Natural killer cell (primary cell): Measurements from ENCODE around the gene VWC2L. TPM values are rescaled to one million over a fixed set of nuclear protein-coding genes. Genes with fewer than 3 reads are reported as not detected.

Experiments
- ATAC-seq, 3 donors: fragments of 150-1000 bp in 2 of 3; fragments of 200-7000 bp in 1 of 3; cut with Tn5 transposase; 1 replicate in 1 of 3; 2 replicates in 2 of 3; pipeline ENCODE4 v1.10.0; 2021; ENCODE audit warnings: mild to moderate bottlenecking in 2 of 3, moderate library complexity in 2 of 3
- DNase-seq, 2 donors: peaks; one replicate each; pipeline versions ENCODE4 v3.0.0 to v3.0.0-alpha.2; 2013 to 2021; ENCODE audit warnings: mixed read lengths in 1 of 2
- H3K27ac ChIP-seq: one replicate; pipeline ENCODE4 v1.5.1; 2013; ENCODE audit warnings: mild to moderate bottlenecking, low read length
- H3K27me3 ChIP-seq: one replicate; pipeline ENCODE4 v1.6.1; 2013; ENCODE audit warnings: low read length; ENCODE audit not compliant: control insufficient read depth, insufficient read depth
- H3K36me3 ChIP-seq: one replicate; pipeline ENCODE4 v1.6.1; 2013; ENCODE audit warnings: low read length; ENCODE audit not compliant: control insufficient read depth, insufficient read depth
- H3K4me1 ChIP-seq: one replicate; pipeline ENCODE4 v1.6.1; 2013; ENCODE audit warnings: low read length; ENCODE audit not compliant: control insufficient read depth, insufficient read depth
- H3K4me3 ChIP-seq: one replicate; pipeline ENCODE4 v1.5.1; 2013; ENCODE audit warnings: low read length
- H3K9me3 ChIP-seq: one replicate; pipeline ENCODE4 v1.6.1; 2013; ENCODE audit warnings: low read length; ENCODE audit not compliant: control insufficient read depth, insufficient read depth
- H3K27ac Mint-ChIP-seq, 2 donors: one replicate each; pipeline ENCODE4 v1.8.0; 2022; ENCODE audit warnings: mild to moderate bottlenecking in 2 of 2, mixed read lengths in 2 of 2, moderate library complexity in 1 of 2
- H3K27me3 Mint-ChIP-seq, 2 donors: one replicate each; pipeline ENCODE4 v1.8.0; 2022; ENCODE audit warnings: low read depth in 2 of 2, mixed read lengths in 2 of 2
- H3K36me3 Mint-ChIP-seq: one replicate; pipeline ENCODE4 v1.8.0; 2022; ENCODE audit warnings: mixed read lengths
- H3K4me1 Mint-ChIP-seq, 2 donors: one replicate each; pipeline ENCODE4 v1.8.0; 2022; ENCODE audit warnings: mixed read lengths in 2 of 2
- H3K4me3 Mint-ChIP-seq: one replicate; pipeline ENCODE4 v1.8.0; 2022; ENCODE audit warnings: mild to moderate bottlenecking, moderate library complexity, mixed read lengths
- H3K9me3 Mint-ChIP-seq, 2 donors: one replicate each; pipeline ENCODE4 v1.8.0; 2022; ENCODE audit warnings: mixed read lengths in 2 of 2
- WGBS: methylation state at CpG from one replicate; pipeline ENCODE4 v1.1.7; 2013; ENCODE audit warnings: missing lambda C conversion rate; ENCODE audit not compliant: insufficient coverage; 5-methylcytosine and 5-hydroxymethylcytosine counted together
- intact Hi-C: fragments of 100-400 bp; cut with micrococcal nuclease; formaldehyde crosslinking; loops from one replicate; pipeline ENCODE4 v1.14.2; 2022
- total RNA-seq, 4 donors: library from RNA; stranded (reverse); fragments of 120-200 nt in 1 of 4; gene quantifications; one replicate each; pipeline versions ENCODE4 v1.2.3 to v1.2.4, GENCODE V29; 2013 to 2022
- TF ChIP-seq, protein P1 (sequence below): fragments of 200-600 bp; IDR thresholded peaks from one replicate; pipeline ENCODE4 v1.8.0; 2022; ENCODE audit warnings: antibody characterized with exemption

VWC2L gene
- total RNA-seq, 3 donors from 2014 or later (not counting 1 experiment from before 2014, with no cell fraction given) = not detected

DNA sequence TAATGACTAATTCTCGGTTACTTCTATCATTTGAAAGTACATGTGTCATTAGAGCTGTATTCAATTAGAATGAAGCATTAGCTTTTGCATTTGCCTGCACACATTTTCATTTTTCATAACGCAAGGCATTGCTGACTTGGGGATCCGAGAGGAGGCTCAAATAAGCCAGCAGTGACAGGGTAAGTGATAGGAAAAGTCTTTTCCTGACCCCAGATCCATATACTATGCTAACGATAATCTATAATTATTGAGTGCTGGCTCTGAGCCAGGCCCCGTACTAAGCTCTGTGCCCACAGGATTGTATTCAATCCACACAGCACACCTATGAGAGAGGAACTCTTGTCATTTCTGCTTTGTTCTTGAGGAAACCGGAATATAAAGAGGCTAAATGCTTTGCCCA is 168.2 kb downstream of the VWC2L start:
- Mint-ChIP-seq H3K27me3 (no peaks in the 10 kb centered on the region), H3K27ac (no peak overlapping the region), H3K36me3 (no peaks in the 10 kb centered on the region), H3K4me1 (peaks cover 14% of the 10 kb centered on the region in 2 donors), H3K9me3 (peaks cover 2% of the 10 kb centered on the region in 2 donors), H3K4me3 (no peak overlapping the region)
- Histone ChIP-seq H3K36me3 (no peaks in the 10 kb centered on the region), H3K27ac (no peak overlapping the region), H3K4me1 (no peaks in the 10 kb centered on the region), H3K4me3 (no peak overlapping the region), H3K27me3 (no peaks in the 10 kb centered on the region), H3K9me3 (no peaks in the 10 kb centered on the region)
- TF ChIP-seq, protein P1, sequence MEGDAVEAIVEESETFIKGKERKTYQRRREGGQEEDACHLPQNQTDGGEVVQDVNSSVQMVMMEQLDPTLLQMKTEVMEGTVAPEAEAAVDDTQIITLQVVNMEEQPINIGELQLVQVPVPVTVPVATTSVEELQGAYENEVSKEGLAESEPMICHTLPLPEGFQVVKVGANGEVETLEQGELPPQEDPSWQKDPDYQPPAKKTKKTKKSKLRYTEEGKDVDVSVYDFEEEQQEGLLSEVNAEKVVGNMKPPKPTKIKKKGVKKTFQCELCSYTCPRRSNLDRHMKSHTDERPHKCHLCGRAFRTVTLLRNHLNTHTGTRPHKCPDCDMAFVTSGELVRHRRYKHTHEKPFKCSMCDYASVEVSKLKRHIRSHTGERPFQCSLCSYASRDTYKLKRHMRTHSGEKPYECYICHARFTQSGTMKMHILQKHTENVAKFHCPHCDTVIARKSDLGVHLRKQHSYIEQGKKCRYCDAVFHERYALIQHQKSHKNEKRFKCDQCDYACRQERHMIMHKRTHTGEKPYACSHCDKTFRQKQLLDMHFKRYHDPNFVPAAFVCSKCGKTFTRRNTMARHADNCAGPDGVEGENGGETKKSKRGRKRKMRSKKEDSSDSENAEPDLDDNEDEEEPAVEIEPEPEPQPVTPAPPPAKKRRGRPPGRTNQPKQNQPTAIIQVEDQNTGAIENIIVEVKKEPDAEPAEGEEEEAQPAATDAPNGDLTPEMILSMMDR = no peak
- 95% methylated on average over 5 of the region's 6 CpGs for WGBS
- intact Hi-C loops = no loop called here
- ATAC-seq = no peak
- DNase-seq = no peak

GRCh38 chr2:214587442-214587841 is 176.6 kb downstream of the VWC2L start:
- intact Hi-C loops = no loop called here
- peaks cover 0 to 4% of the 10 kb centered on the region in 2 donors for H3K9me3 Mint-ChIP-seq
- ATAC-seq (no peak), DNase-seq (no peak)
- H3K36me3 Mint-ChIP-seq = no peaks in the 10 kb centered on the region
- Histone ChIP-seq H3K36me3 (no peaks in the 10 kb centered on the region), H3K27ac (no peak overlapping the region), H3K27me3 (no peaks in the 10 kb centered on the region), H3K4me3 (no peak overlapping the region), H3K4me1 (no peaks in the 10 kb centered on the region), H3K9me3 (no peaks in the 10 kb centered on the region)
- H3K4me3 Mint-ChIP-seq = no peak overlapping the region
- WGBS = 69% methylated on average over 3 of the region's 3 CpGs
- TF ChIP-seq, protein P1 = no peak
- no peak overlapping the region for H3K27ac Mint-ChIP-seq
- H3K27me3 Mint-ChIP-seq = no peaks in the 10 kb centered on the region
- no peaks in the 10 kb centered on the region for H3K4me1 Mint-ChIP-seq

- peaks cover 0 to 6% of the 10 kb centered on the region in 2 donors for H3K9me3 Mint-ChIP-seq
- H3K27me3 ChIP-seq = no peaks in the 10 kb centered on the region
- no peaks in the 10 kb centered on the region for H3K4me1 Mint-ChIP-seq
- H3K27ac Mint-ChIP-seq = no peak overlapping the region
- ATAC-seq = no peak
- H3K9me3 ChIP-seq = no peaks in the 10 kb centered on the region
- no peaks in the 10 kb centered on the region for H3K4me1 ChIP-seq
- WGBS = no CpG with 5 or more reads among the region's 1 CpG
- no peak overlapping the region for H3K4me3 ChIP-seq
- TF ChIP-seq, protein P1 = no peak
- H3K27ac ChIP-seq = no peak overlapping the region
- H3K36me3 ChIP-seq = no peaks in the 10 kb centered on the region
- H3K27me3 Mint-ChIP-seq = no peaks in the 10 kb centered on the region
- no peaks in the 10 kb centered on the region for H3K36me3 Mint-ChIP-seq
- H3K4me3 Mint-ChIP-seq = no peak overlapping the region
- no peak for DNase-seq
- intact Hi-C loops = no loop called here
These were observed 180.5 kb downstream of the VWC2L start for GRCh38 chr2:214591366-214591765.

GRCh38 chr2:214592011-214592410 is 181.2 kb downstream of the VWC2L start:
- Mint-ChIP-seq H3K27me3 (no peaks in the 10 kb centered on the region), H3K4me3 (no peak overlapping the region), H3K36me3 (no peaks in the 10 kb centered on the region), H3K27ac (no peak overlapping the region), H3K9me3 (peaks cover 0 to 6% of the 10 kb centered on the region in 2 donors), H3K4me1 (no peaks in the 10 kb centered on the region)
- no peak overlapping the region for H3K27ac ChIP-seq
- no peaks in the 10 kb centered on the region for H3K9me3 ChIP-seq
- ATAC-seq (no peak), DNase-seq (no peak)
- H3K4me1 ChIP-seq = no peaks in the 10 kb centered on the region
- H3K36me3 ChIP-seq = no peaks in the 10 kb centered on the region
- WGBS = 92% methylated on average over 3 of the region's 4 CpGs
- no peaks in the 10 kb centered on the region for H3K27me3 ChIP-seq
- TF ChIP-seq, protein P1 = no peak
- H3K4me3 ChIP-seq = no peak overlapping the region
- intact Hi-C loops = no loop called here
